Psoas muscle (tissue), 8 donors: ENCODE results near the gene SLC22A17. TPM values are rescaled to one million over a fixed set of nuclear protein-coding genes. Genes with fewer than 3 reads are reported as not detected.
"Not testable (repeated sequence)": the region's sequence is repeated elsewhere in the genome, so short reads cannot be mapped to it uniquely, and the experiment has no call there.

Source experiments
- ATAC-seq, 4 donors: fragments of 200-7000 bp; cut with Tn5 transposase; one replicate each; pipeline ENCODE4 v1.9.1; 2020; ENCODE audit warnings: moderate library complexity in 3 of 4, mild to moderate bottlenecking in 2 of 4
- DNase-seq, 2 donors: peaks; one replicate each; pipeline ENCODE4 v3.0.0-alpha.2; 2020
- H3K27ac ChIP-seq: fragments of 200-600 bp; one replicate; pipeline ENCODE4 v1.8.0; 2022
- H3K27me3 ChIP-seq, 3 donors: fragments of 200-600 bp in 1 of 3; one replicate each; pipeline versions ENCODE4 v1.6.1 to v1.8.0; 2013 to 2022; ENCODE audit warnings: low read length in 2 of 3, mild to moderate bottlenecking in 2 of 3, moderate library complexity in 1 of 3; ENCODE audit not compliant: insufficient read depth in 3 of 3
- H3K36me3 ChIP-seq, 2 donors: fragments of 200-600 bp in 1 of 2; one replicate each; pipeline versions ENCODE4 v1.6.1 to v1.8.0; 2013 to 2022; ENCODE audit warnings: low read depth in 1 of 2, mild to moderate bottlenecking in 1 of 2, moderate library complexity in 1 of 2; ENCODE audit not compliant: insufficient read depth in 1 of 2
- H3K4me1 ChIP-seq: fragments of 200-600 bp; one replicate; pipeline ENCODE4 v1.8.0; 2022
- H3K4me3 ChIP-seq: fragments of 200-600 bp; one replicate; pipeline ENCODE4 v1.8.0; 2022; ENCODE audit warnings: mild to moderate bottlenecking
- H3K9me3 ChIP-seq: fragments of 200-600 bp; one replicate; pipeline ENCODE4 v1.8.0; 2022
- WGBS, 3 donors: extraction: QIAGEN DNeasy Blood & Tissue Kit; methylation state at CpG; one replicate each; pipeline versions ENCODE4 v1.1.6 to v1.1.7; 2013; 5-methylcytosine and 5-hydroxymethylcytosine counted together
- intact Hi-C, 2 donors: fragments of 100-400 bp; cut with DNase I; formaldehyde crosslinking; loops; one replicate each; pipeline versions ENCODE4 v1.11.0 to v1.14.2; 2022
- polyA plus RNA-seq, 3 donors: library from polyadenylated mRNA; stranded (reverse); fragments of 200-250 nt; gene quantifications; one replicate each; pipeline ENCODE4 v1.2.3, GENCODE V29; 2013
- total RNA-seq, 4 donors: library from RNA; stranded (reverse); fragmentation: NEBNext Ultra II Directional in 2 of 4; extraction: Animal tissue kit (Norgen Biotek cat#: 25700) in 2 of 4; gene quantifications; one replicate each; pipeline versions ENCODE4 v1.2.1 to v1.2.4, GENCODE V29; 2021 to 2023
- TF ChIP-seq, protein P1 (sequence below): fragments of 200-600 bp; IDR thresholded peaks from one replicate; pipeline ENCODE4 v1.8.0; 2022; ENCODE audit warnings: antibody characterized with exemption
- donor health status: healthy with polysubstance abuse.
- donor health status: DM: no; HTN: no; CAD: no; lungs with moderate emphysema.
- donor health status: Bipolar disorder and iron deficiency.
- donor health status: healthy.
- donor health status: DM: yes; HTN: yes; CAD: no.
- donor health status: DM: no; HTN: no; CAD: no.
- donor health status: DM: no; HTN: no; CAD: no.
- donor health status: DM: yes; HTN: yes; CAD: no.

Gene SLC22A17
- total and polyA plus RNA-seq, 7 donors: 0.95 to 6.3 (median 1.4) TPM

DNA sequence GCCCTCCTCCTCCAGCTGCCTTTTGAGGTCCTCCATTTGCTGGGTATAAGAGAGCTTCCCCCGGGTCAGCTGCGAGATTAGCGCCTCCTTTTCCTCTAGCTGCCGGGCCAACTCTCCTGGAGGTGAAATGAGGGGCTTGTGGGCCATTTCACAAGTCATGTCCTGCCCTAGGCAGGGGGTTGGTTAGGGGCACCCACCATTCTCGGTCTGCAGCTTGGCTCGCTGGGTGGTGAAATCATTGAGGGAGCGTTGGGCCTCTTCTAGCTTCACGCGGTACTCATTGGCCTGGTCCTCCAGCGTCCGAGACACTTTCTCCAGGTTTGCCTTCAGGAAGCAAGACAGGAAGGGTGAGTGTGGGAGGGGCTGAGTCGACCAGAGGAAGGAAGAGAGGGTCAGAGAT is 36.7 kb upstream of the SLC22A17 start:
- H3K27me3 ChIP-seq: no peaks in the 10 kb centered on the region
- no peak overlapping the region for H3K27ac ChIP-seq
- TF ChIP-seq, protein P1, sequence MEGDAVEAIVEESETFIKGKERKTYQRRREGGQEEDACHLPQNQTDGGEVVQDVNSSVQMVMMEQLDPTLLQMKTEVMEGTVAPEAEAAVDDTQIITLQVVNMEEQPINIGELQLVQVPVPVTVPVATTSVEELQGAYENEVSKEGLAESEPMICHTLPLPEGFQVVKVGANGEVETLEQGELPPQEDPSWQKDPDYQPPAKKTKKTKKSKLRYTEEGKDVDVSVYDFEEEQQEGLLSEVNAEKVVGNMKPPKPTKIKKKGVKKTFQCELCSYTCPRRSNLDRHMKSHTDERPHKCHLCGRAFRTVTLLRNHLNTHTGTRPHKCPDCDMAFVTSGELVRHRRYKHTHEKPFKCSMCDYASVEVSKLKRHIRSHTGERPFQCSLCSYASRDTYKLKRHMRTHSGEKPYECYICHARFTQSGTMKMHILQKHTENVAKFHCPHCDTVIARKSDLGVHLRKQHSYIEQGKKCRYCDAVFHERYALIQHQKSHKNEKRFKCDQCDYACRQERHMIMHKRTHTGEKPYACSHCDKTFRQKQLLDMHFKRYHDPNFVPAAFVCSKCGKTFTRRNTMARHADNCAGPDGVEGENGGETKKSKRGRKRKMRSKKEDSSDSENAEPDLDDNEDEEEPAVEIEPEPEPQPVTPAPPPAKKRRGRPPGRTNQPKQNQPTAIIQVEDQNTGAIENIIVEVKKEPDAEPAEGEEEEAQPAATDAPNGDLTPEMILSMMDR: no peak
- no peaks in the 10 kb centered on the region for H3K4me1 ChIP-seq
- peaks cover 5 to 71% of the 10 kb centered on the region in 2 donors for H3K36me3 ChIP-seq
- WGBS, 3 donors: 68 to 71% (median 71%) methylated on average over 12 of the region's 12 CpGs
- intact Hi-C loops: no loop called here
- DNase-seq (no peak), ATAC-seq (no peak)
- no peak overlapping the region for H3K4me3 ChIP-seq
- H3K9me3 ChIP-seq: no peaks in the 10 kb centered on the region

DNA sequence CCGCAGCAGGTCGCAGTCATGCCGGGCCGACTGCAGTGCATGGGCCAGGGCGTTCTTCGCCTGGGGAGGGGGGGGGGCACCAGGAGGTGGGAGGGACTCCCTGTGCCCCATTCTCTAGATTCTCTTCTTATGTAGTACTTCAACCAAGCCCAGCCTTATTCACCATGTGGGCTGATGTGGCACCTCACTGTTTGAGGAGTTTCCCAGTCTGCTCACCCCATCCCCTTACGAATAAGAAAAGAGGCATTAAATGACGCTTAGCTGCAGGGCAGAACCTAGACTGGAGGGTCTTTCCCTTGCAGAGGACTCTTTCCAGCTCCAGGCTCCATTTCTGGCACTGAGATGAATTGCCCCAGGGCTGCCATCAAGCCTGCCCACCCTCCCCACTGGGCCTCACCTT is 36.3 kb upstream of the SLC22A17 start:
- 85 to 87% (median 86%) methylated on average over 8 of the region's 8 CpGs for WGBS, 3 donors
- Histone ChIP-seq H3K27me3 (no peaks in the 10 kb centered on the region), H3K36me3 (peaks cover 5 to 68% of the 10 kb centered on the region in 2 donors), H3K27ac (no peak overlapping the region), H3K4me3 (no peak overlapping the region), H3K4me1 (no peaks in the 10 kb centered on the region), H3K9me3 (no peaks in the 10 kb centered on the region)
- intact Hi-C loops: no loop called here
- no peak for ATAC-seq
- DNase-seq: no peak
- TF ChIP-seq, protein P1: no peak

DNA sequence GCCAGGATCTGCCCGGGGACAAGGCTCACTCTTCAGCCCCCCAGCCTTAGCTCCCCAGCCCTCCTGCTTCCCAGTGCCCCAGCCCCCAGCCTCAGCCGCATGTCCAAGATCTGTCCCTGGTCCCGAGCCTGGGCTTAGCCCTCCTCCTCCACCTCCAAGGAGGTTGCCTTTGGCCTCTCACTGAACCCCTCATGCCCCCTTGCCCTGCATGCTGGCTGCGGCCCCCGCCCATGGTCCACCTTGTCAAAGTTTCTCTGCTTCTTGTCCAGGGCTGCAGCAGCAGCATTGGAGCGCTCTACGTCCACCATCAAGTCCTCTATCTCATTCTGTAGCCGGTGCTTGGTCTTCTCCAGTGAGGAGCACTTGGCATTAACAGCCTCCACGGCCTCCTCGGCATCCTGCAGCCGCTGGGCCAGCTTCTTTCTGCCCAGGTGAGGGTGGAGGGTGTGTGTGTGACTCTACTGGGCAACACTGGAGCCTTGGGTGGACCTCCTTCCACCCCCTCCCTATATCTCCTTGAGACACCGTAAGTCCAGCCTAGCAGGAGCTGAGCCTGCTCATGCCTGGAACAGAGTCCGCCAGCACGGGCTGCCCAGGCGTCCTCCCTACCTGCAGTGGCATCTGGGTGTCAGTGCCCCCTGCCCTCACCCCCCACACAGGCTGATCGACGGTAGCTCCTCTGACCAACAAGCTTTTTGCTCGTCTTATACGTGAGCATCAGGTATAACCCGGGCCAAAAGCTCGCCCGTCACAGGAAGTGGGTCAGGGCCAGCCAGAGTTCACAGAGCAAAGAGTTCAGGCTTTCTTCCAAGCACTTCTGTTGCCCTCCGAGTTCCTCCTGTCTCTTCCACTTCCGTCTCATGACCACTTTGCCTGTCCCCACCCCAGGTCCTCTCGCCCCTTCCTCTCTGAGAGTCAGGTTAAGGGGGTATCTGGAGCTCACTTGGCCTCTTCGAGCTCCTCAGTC is 35.5 kb upstream of the SLC22A17 start:
- intact Hi-C loops: no loop called here
- ATAC-seq: peak in 1 of 4 donors; percentile 3
- no peak for DNase-seq
- no peak overlapping the region for H3K4me3 ChIP-seq
- H3K4me1 ChIP-seq: no peaks in the 10 kb centered on the region
- WGBS, 3 donors: 73 to 81% (median 80%) methylated on average over 26 of the region's 26 CpGs
- no peak overlapping the region for H3K27ac ChIP-seq
- no peaks in the 10 kb centered on the region for H3K27me3 ChIP-seq
- H3K9me3 ChIP-seq: no peaks in the 10 kb centered on the region
- H3K36me3 ChIP-seq: peaks cover 5 to 69% of the 10 kb centered on the region in 2 donors
- TF ChIP-seq, protein P1: no peak

DNA sequence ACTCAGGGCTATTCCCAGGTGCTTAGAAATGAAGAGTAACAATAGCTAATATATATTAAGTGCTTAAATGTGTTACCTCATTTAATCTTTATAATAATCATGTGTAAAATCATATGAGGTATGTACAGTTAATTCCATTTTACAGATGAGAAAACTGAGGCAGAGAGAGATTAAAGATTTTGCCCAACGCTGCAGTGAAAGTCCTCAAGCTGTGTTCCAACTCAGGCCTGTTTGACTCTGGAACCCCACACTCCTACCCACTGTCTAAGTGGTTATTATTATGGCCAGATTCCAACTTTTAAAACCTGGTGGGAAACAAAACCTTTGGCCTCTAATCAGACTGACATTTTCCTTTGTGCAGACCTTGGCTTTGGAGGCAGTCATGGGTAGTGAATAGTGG is 34.3 kb upstream of the SLC22A17 start:
- TF ChIP-seq, protein P1: no peak
- no peaks in the 10 kb centered on the region for H3K27me3 ChIP-seq
- 91 to 100% (median 93%) methylated on average over 1 of the region's 1 CpG for WGBS, 3 donors
- DNase-seq (no peak), ATAC-seq (no peak)
- intact Hi-C loops: no loop called here
- H3K4me3 ChIP-seq: no peak overlapping the region
- H3K27ac ChIP-seq: no peak overlapping the region
- peaks cover 5 to 67% of the 10 kb centered on the region in 2 donors for H3K36me3 ChIP-seq
- H3K9me3 ChIP-seq: no peaks in the 10 kb centered on the region
- no peaks in the 10 kb centered on the region for H3K4me1 ChIP-seq

DNA sequence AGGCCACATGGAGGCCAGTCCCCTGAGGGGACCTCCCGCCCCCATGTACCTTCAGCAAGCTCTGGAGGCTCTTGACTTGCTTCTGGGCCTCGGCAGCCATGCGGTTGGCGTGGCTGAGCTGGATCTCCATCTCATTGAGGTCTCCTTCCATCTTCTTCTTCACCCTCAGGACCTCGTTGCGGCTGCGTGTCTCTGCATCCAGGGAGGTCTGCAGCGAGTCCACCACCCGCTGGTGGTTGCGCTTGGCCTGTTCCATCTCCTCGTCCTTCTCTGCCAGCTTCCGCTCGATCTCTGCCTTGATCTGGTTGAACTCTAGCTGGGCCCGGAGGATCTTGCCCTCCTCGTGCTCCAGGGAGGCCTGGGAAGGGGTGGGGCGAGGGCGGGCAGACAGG is 33.6 kb upstream of the SLC22A17 start:
- 79 to 83% (median 81%) methylated on average over 15 to 17 of the region's 17 CpGs for WGBS, 3 donors
- H3K36me3 ChIP-seq: peaks cover 5 to 67% of the 10 kb centered on the region in 2 donors
- H3K27ac ChIP-seq, H3K9me3 ChIP-seq, intact Hi-C loops, ATAC-seq, H3K27me3 ChIP-seq, DNase-seq, H3K4me1 ChIP-seq, H3K4me3 ChIP-seq: not testable (repeated sequence)
